Endometrial microvascular endothelial cells (primary cell): ENCODE results near the gene CD151. TPM values are rescaled to one million over a fixed set of nuclear protein-coding genes. Genes with fewer than 3 reads are reported as not detected.

Source experiments
- in situ Hi-C: cut with HindIII; loops from 2 replicates; pipeline ENCODE4 v1.10.0; 2017; ENCODE audit warnings: low sequenced_read_pairs, low pct_unique_long_range_greater_than_20kb; ENCODE audit errors: inconsistent ontology term
- total RNA-seq: library from RNA; depleted of rRNA; stranded (reverse); fragments of >200 nt; gene quantifications from one replicate; pipeline ENCODE4 v1.2.3, GENCODE V29; 2015; ENCODE audit errors: inconsistent ontology term

Gene CD151
- total RNA-seq, 1 donor from 2014 or later: 706 TPM

GRCh38 chr11:863023-863909 is 30.5 kb downstream of the CD151 start:
- in situ Hi-C loops: no loop called here

- in situ Hi-C loops: no loop called here
These were observed 31.4 kb downstream of the CD151 start for GRCh38 chr11:863910-864827.

GRCh38 chr11:864898-865297 is 32.1 kb downstream of the CD151 start:
- in situ Hi-C loops: no loop called here

- in situ Hi-C loops: no loop called here
These were observed 33.0 kb downstream of the CD151 start for GRCh38 chr11:865462-866430.

GRCh38 chr11:866481-866880 is 33.7 kb downstream of the CD151 start:
- in situ Hi-C loops: no loop called here

- in situ Hi-C loops: no loop called here
These were observed 35.2 kb downstream of the CD151 start for GRCh38 chr11:867856-868358.

GRCh38 chr11:868394-868793 is 35.6 kb downstream of the CD151 start:
- in situ Hi-C loops: no loop called here

- in situ Hi-C loops: no loop called here
These were observed 36.0 kb downstream of the CD151 start for GRCh38 chr11:868802-869201.

GRCh38 chr11:869399-870126 is 36.8 kb downstream of the CD151 start:
- in situ Hi-C loops: no loop called here

- in situ Hi-C loops: no loop called here
These were observed 37.3 kb downstream of the CD151 start for GRCh38 chr11:870127-870413.

- in situ Hi-C loops: no loop called here
These were observed 37.7 kb downstream of the CD151 start for GRCh38 chr11:870418-870817.

- in situ Hi-C loops: no loop called here
These were observed 38.7 kb downstream of the CD151 start for GRCh38 chr11:871472-871871.

GRCh38 chr11:872799-873198 is 40.0 kb downstream of the CD151 start:
- in situ Hi-C loops: no loop called here

- in situ Hi-C loops: no loop called here
These were observed 41.0 kb downstream of the CD151 start for GRCh38 chr11:873706-874105.

GRCh38 chr11:875203-875602 is 42.5 kb downstream of the CD151 start:
- in situ Hi-C loops: no loop called here

GRCh38 chr11:875769-876301 is 43.1 kb downstream of the CD151 start:
- in situ Hi-C loops: no loop called here

- in situ Hi-C loops: no loop called here
These were observed 43.8 kb downstream of the CD151 start for GRCh38 chr11:876545-876944.

- in situ Hi-C loops: no loop called here
These were observed 44.8 kb downstream of the CD151 start for GRCh38 chr11:877565-877964.
